ENCODE data around the gene ATP4B.

The ATP4B gene

GRCh38 chr13:113620036-113620796 is 37.8 kb downstream of the ATP4B start:
- TF ChIP-seq POLR2A (IDR thresholded peaks at IDR 0.05; ENCODE audit: low read length) (no peak), GATA1 (IDR thresholded peaks at IDR 0.05; ENCODE audit: low read depth, low read length) (no peak)
- no peak for DNase-seq

GRCh38 chr13:113618455-113618854 is 39.5 kb downstream of the ATP4B start:
- TF ChIP-seq POLR2A (IDR thresholded peaks at IDR 0.05; ENCODE audit: low read length) (no peak), GATA1 (IDR thresholded peaks at IDR 0.05; ENCODE audit: low read depth, low read length) (no peak)
- no peak for DNase-seq

- TF ChIP-seq GATA1 (IDR thresholded peaks at IDR 0.05; ENCODE audit: low read depth, low read length) (no peak), POLR2A (IDR thresholded peaks at IDR 0.05; ENCODE audit: low read length) (no peak)
- DNase-seq: peak; percentile 15 to 22
Measured at GRCh38 chr13:113617961-113618360, 40.0 kb downstream of the ATP4B start.

GRCh38 chr13:113616991-113617749 is 40.8 kb downstream of the ATP4B start:
- no peak for DNase-seq

GRCh38 chr13:113616281-113616906 is 41.6 kb downstream of the ATP4B start:
- no peak for DNase-seq
- no peak for TF ChIP-seq GATA1 (IDR thresholded peaks at IDR 0.05; ENCODE audit: low read depth, low read length)

More at GRCh38 chr13:113616991-113617749, 40.8 kb downstream of the ATP4B start:
- TF ChIP-seq POLR2A (IDR thresholded peaks at IDR 0.05; ENCODE audit: low read length) (no peak), GATA1 (IDR thresholded peaks at IDR 0.05; ENCODE audit: low read depth, low read length) (no peak)

- TF ChIP-seq GATA1 (IDR thresholded peaks at IDR 0.05; ENCODE audit: low read depth, low read length): no peak
- no peak for TF ChIP-seq POLR2A (IDR thresholded peaks at IDR 0.05; ENCODE audit: low read length)
- DNase-seq: no peak
Measured at GRCh38 chr13:113613789-113614379, 44.1 kb downstream of the ATP4B start.

GRCh38 chr13:113612607-113613006 is 45.4 kb downstream of the ATP4B start:
- DNase-seq: no peak
- TF ChIP-seq GATA1 (IDR thresholded peaks at IDR 0.05; ENCODE audit: low read depth, low read length) (no peak), POLR2A (IDR thresholded peaks at IDR 0.05; ENCODE audit: low read length) (no peak)

- TF ChIP-seq GATA1 (IDR thresholded peaks at IDR 0.05; ENCODE audit: low read depth, low read length): no peak
- no peak for TF ChIP-seq POLR2A (IDR thresholded peaks at IDR 0.05; ENCODE audit: low read length)
- DNase-seq: no peak
Measured at GRCh38 chr13:113611996-113612395, 46.0 kb downstream of the ATP4B start.

- DNase-seq: no peak
Measured at GRCh38 chr13:113610266-113610665, 47.7 kb downstream of the ATP4B start.

GRCh38 chr13:113609616-113610015 is 48.4 kb downstream of the ATP4B start:
- TF ChIP-seq POLR2A (IDR thresholded peaks at IDR 0.05; ENCODE audit: low read length): no peak
- no peak for TF ChIP-seq GATA1 (IDR thresholded peaks at IDR 0.05; ENCODE audit: low read depth, low read length)
- DNase-seq: no peak

More at GRCh38 chr13:113610266-113610665, 47.7 kb downstream of the ATP4B start:
- TF ChIP-seq GATA1 (IDR thresholded peaks at IDR 0.05; ENCODE audit: low read depth, low read length) (no peak), POLR2A (IDR thresholded peaks at IDR 0.05; ENCODE audit: low read length) (no peak)

- no peak for TF ChIP-seq POLR2A (IDR thresholded peaks at IDR 0.05; ENCODE audit: low read length)
- TF ChIP-seq GATA1 (IDR thresholded peaks at IDR 0.05; ENCODE audit: low read depth, low read length): no peak
- no peak for DNase-seq
Measured at GRCh38 chr13:113608967-113609533, 48.9 kb downstream of the ATP4B start.

GRCh38 chr13:113607889-113608635 is 49.9 kb downstream of the ATP4B start:
- TF ChIP-seq POLR2A (IDR thresholded peaks at IDR 0.05; ENCODE audit: low read length): no peak
- no peak for TF ChIP-seq GATA1 (IDR thresholded peaks at IDR 0.05; ENCODE audit: low read depth, low read length)
- DNase-seq: no peak
